HG03135 (cell line): ENCODE data around the gene GSTT2B.
"Not testable (repeated sequence)": the region's sequence is repeated elsewhere in the genome, so short reads cannot be mapped to it uniquely, and the experiment has no call there.

Experiments used
- ATAC-seq: cut with Tn5 transposase; IDR thresholded peaks from one replicate; pipeline ENCODE4 v1.9.1; 2021; ENCODE audit warnings: mild to moderate bottlenecking, moderate library complexity; ENCODE audit not compliant: unreplicated experiment

Gene GSTT2B

DNA sequence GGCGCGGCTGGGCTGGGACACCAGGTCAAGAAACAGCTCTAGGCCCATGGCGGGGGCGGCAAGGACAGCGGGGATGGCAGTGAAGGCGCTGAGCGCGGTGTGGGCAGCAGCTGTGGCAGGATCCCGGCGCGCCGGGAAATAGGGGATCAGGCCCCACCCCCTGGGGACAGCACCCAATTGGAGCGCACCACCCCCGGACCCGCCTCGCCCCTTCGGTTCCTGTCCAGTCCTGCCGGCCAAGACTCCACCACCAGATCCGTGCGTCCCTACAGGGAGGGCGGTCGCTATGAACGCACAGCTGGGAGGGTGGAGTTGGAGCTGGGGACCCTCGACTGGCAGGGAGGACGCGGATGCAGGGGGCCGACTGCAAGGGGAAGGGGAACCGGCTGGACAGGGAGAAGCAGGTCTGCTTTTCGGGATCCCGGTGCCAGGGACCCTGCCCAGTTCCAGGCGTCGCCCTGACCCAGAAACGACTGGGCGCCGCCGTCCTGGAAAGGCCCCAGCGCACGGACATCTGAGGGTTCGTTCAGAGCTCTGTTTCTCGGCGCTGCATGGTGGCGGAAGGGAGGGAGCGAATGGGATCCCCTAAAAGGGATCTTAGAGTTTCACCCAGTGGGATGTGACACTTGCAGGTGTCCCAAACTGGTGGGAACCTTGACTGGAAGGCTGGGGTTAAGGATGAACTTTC, at the start of gene GSTT2B:
Gene GSTT2B, minus strand, starts transcription at position 112 of the 688 bp plus-strand sequence. Its CDS starts 64 bp downstream, at position 48.
- ATAC-seq: not testable (repeated sequence)

- ATAC-seq: no peak
Observed at GRCh38 chr22:24010018-24010391, 49.0 kb upstream of the GSTT2B start.

GRCh38 chr22:24009227-24010017, 48.4 kb upstream of the GSTT2B start:
- no peak for ATAC-seq

GRCh38 chr22:24008381-24009226, 47.6 kb upstream of the GSTT2B start:
- no peak for ATAC-seq

DNA sequence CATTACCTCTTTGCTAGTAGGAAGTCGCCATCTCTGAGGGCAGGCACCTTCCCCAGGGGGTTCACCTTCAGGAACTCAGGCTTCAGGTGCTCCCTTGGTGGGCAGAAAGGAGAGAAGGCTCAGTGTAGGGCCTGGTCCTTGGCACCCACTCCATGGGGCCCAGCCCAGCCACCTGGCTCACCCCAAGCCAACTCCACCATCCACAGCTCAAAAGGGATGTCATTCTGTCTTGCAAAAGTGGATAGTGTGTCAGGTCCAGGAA, 47.0 kb upstream of the GSTT2B start:
- no peak for ATAC-seq

DNA sequence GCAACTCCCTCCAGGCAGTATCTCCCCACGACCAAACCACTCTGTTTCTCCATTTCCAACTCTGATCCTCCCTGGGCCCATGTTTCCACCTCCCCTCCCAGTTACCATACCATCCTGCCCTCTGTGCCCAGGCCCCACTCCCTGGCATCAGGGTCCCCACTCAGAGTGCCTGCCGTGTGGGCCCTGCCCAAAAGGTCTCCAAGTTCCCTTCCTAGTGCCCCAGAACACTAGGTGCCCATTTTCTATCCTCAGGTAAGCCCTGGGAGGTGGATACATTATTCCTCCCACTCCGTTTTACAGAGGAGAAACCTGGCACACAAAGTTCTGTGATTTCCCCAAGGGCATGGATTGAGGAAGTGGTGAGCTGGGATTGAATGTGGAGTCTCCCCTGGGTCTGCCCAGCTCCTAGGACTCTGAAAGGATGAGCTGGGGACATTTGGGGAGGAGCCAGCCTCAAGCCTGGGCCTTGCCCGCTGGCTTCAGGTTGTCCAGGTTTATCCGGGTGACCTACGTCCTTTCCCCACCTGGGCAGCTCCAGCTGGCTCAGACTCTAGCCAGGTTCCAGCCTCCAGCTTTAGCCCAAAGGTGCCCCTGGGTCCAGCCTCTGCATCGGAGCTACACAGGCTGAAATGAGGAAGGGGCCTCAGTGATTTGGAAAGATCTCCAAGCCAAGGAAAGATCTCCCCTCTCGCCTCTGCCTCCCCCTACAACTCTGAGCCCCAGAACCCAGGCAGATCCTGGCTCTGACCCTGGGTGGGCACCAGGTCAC, 46.4 kb upstream of the GSTT2B start:
- ATAC-seq: no peak

- ATAC-seq: no peak
Observed at GRCh38 chr22:24006914-24007214, 45.9 kb upstream of the GSTT2B start.

DNA sequence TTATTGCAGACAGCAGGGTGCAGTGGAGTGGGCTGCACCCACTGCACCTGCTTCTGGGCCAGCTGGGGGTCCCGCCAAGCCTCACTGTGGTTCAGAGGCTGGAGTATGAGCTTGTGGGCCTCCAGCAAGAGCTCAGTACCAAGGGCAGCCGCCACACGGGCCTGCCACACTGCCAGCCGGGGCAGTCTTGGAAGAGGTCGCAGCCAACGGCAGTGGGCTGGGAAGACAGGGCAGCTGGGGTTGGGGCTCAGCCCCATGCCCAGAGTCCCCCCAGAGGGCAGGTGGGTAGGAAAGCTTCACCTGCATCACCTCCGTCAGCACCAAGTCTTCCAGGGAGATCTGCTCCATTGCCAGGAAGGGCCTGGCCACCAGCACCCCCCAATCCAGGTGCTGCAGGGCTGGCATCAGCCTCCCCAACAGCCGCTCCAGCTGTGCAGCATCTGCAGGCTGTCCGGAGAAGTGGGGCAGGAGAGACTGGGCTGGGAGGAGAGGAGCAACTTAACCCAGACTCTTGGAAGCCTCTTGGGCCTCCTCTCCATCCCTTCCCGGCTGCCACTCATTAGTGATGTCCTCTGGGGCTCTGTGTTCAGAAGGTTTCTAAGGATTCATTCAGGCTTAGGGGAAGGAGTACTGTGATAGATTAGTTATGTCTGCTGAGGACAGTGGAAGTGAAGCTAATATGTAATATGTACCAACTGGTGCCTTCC, 45.4 kb upstream of the GSTT2B start:
- ATAC-seq: no peak

GRCh38 chr22:24005201-24005600, 44.2 kb upstream of the GSTT2B start, which contains the start of gene GSTT4:
Gene GSTT4, minus strand, starts transcription at chr22:24005453. Its CDS starts 97 bp downstream, at chr22:24005356.
- ATAC-seq: no peak

DNA sequence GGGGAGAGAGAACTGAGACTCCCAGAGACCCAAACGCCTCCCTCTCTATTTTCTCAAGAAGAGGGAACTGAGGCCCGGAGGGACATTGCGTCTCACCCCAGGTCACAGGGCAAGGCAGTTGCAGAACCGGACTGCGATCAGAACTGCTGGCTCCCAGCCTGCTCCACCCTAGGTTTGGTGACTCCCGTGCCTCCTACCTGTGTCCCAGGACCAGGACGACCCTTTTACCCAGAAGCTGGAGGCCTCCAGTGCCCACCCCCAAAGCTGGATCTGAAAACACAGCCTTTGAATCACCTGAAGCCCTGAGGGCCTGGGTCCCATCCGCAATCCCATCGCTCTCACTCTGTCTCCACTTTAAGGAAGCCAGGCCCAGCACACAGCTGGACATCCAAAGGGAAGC, 42.9 kb upstream of the GSTT2B start:
- no peak for ATAC-seq

DNA sequence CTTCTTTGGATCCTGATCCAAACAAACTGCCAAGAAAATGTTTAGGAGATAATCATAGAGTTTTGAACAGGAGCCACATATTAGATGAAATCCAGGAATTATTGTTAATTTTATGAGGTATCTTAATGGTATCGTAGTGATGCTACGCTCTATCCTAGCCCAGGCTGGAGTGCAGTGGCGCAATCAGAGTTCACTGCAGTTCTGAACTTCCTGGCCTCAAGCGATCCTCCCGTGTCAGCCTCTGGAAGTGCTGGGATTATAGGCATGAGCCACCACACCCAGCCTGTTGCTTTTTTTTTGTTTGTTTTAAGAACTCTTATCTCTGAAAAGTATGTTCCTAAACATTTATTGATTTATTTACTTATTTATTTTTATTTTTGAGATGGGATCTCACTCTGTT, 41.9 kb upstream of the GSTT2B start:
- ATAC-seq: no peak

- no peak for ATAC-seq
Observed at GRCh38 chr22:24002272-24002671, 41.3 kb upstream of the GSTT2B start.

DNA sequence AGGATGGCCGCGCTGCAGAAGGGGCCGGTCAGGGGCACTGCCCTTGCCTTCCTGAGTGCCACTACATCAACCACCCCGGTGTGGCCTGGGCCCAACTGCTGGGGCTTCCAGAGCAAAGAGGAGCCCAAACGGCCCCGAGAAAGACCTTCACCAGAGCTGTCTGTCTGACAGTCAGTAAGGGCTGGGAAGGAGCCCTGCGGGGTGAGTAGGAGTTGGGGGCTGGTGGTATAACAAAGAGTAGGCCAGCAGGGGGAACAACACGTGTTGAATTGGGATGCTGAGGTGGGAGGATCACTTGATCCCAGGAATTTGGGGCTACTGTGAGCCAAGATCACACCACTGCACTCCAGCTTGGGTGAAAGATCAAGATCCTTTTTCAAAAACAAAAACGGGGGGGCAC, 40.3 kb upstream of the GSTT2B start:
- ATAC-seq: no peak

- not testable (repeated sequence) for ATAC-seq
Observed at GRCh38 chr22:23999779-24000178, 38.8 kb upstream of the GSTT2B start.

GRCh38 chr22:23997092-23997491, 36.1 kb upstream of the GSTT2B start:
- no peak for ATAC-seq

DNA sequence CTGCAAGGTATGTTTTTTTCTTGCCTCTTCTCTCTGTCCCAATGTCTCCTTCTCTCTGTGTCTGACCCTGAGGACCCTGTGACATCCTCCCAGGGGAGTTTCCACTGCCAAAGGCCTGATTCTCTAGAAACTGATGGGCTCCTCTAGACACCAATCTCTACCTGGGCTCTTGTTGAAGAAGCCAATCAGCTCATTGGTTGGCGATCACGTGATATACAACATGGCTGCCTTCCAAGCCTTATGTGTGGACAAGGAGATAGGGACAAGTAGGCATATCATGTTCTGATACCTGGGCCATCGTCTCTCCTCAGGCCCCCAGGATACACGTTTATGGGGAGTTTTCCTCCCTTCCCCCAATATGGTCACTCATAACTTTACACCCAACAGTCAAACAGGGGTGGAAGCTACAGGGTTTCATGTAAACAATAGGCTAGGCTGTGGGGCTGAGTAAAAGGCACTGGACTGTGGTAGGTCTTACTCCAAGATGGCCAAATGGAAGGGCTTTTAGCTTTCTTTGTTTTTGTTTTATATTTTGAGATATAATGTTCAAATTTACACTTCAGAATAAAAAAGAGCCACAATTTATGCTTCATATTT, 32.7 kb upstream of the GSTT2B start:
- ATAC-seq: not testable (repeated sequence)

DNA sequence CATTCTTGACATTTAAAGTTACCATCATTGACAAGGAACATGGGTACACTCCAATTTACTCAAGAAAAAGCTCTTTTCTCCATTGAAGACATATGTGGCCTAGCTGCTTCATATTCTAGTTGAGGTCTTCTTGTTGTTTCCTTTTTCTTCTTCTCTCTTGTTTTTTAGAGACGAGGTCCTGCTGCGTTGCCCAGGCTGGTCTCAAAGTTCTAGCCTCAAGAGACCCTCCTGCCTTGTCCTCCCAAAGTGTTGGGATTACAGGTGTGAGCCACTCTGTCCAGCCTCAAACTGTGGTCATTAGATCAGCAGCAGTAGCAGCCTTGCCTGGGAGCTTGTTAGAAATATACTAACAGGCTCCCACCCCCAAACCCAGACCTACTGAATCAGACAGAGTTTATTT, 32.1 kb upstream of the GSTT2B start:
- ATAC-seq: not testable (repeated sequence)

DNA sequence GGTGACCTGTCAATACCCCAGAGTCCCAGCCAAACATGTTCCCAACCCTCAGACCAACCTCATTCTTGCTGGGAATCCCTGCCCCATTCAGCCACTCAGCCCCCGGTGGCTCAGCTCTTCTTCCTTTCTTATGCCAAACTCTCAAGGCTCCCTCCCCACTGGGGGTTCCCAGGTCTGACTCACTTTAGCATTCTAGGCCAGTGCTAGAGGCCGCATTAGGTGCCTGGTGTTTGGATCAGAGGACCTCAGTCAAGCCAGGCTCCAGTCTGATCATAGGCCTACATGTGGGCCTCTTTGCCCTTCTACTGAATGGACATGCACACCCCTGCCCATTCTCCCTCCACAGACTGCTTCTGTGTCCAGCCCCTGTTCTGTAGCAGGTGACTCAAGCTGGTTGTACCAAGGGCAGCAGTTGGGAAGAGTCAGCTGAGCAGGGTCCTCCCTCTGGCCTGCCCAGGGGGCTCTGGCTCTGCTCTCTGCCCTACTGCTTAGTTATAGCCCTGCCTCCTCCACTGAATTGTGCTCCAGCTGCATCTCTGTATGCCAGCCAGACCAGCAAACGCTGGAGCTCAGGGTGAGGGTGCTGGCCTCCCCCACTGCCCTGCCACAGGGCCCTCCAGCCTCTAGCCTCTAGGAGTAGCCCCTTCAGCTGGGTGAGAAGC, 28.7 kb upstream of the GSTT2B start:
- ATAC-seq: not testable (repeated sequence)

DNA sequence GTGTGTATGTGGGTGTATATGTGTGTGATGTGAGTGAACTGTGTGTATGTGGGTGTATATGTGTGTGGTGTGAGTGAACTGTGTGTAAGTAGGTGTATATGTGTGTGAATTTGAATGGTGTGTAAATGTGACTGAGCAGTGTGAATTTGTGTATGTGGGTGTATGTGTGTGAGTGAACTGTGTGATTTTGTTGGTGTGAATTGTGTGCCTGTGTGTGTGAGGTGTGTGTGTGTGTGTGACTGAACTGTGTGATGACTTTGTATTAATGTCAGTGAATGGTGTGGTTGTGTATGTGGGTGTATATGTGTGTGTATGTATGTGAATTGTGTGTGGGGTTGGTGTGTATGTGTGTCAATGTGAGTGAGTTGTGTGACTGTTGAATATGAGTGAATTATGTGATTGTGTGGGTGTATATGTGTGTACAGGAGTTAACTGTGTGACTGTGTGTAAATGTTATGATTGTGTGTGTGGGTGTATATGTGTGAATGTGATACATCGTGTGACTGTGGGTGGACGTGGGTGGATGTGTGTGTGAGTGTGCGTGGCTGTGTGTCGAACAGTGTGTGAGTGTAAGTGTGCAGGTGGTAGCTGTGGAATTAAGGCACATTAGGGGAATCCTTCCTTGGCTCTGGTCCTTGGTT, 25.7 kb upstream of the GSTT2B start:
- not testable (repeated sequence) for ATAC-seq
